Smooth muscle cell (in vitro differentiated cells): ENCODE results near the gene B3GAT2. TPM values are rescaled to one million over a fixed set of nuclear protein-coding genes. Genes with fewer than 3 reads are reported as not detected.

ENCODE experiments used
- DNase-seq: peaks from one replicate; lab custom pipeline; 2025; ENCODE audit not compliant: unreplicated experiment; lab: John Stamatoyannopoulos, UW
- H2AFZ ChIP-seq: fragments of 200-600 bp; sonication (generic); 2 replicates; pipeline ENCODE4 v1.6.0; 2016; ENCODE audit warnings: antibody characterized with exemption, low read depth, mild to moderate bottlenecking
- H3F3A ChIP-seq: fragments of 200-600 bp; sonication (generic); 2 replicates; pipeline ENCODE4 v1.6.0; 2017; ENCODE audit warnings: antibody characterized with exemption, low read depth
- H3K27ac ChIP-seq: fragments of 200-600 bp; sonication (generic); 2 replicates; pipeline ENCODE4 v1.5.1; 2016; ENCODE audit warnings: low read depth, mild to moderate bottlenecking
- H3K27me3 ChIP-seq: fragments of 200-600 bp; sonication (generic); 2 replicates; pipeline ENCODE4 v1.6.1; 2016; ENCODE audit warnings: low read depth, mild to moderate bottlenecking
- H3K36me3 ChIP-seq: fragments of 200-600 bp; sonication (generic); 2 replicates; pipeline ENCODE4 v1.5.1; 2016; ENCODE audit warnings: low read depth
- H3K4me1 ChIP-seq: fragments of 200-600 bp; sonication (generic); 2 replicates; pipeline ENCODE4 v1.5.1; 2016; ENCODE audit warnings: low read depth
- H3K4me2 ChIP-seq: fragments of 200-600 bp; sonication (generic); 2 replicates; pipeline ENCODE4 v1.6.0; 2016; ENCODE audit warnings: mild to moderate bottlenecking
- H3K4me3 ChIP-seq: fragments of 200-600 bp; sonication (generic); 2 replicates; pipeline ENCODE4 v1.5.1; 2016; ENCODE audit warnings: mild to moderate bottlenecking
- H3K79me2 ChIP-seq: fragments of 200-600 bp; sonication (generic); 2 replicates; pipeline ENCODE4 v1.6.0; 2016; ENCODE audit warnings: low read depth, mild to moderate bottlenecking
- H3K9ac ChIP-seq: fragments of 200-600 bp; sonication (generic); 2 replicates; pipeline ENCODE4 v1.6.0; 2016; ENCODE audit warnings: low read depth
- H3K9me3 ChIP-seq: fragments of 200-600 bp; sonication (generic); replicated peaks from 2 replicates; pipeline ENCODE4 v1.5.1; 2016; ENCODE audit warnings: low read depth
- H4K20me1 ChIP-seq: fragments of 200-600 bp; sonication (generic); 2 replicates; pipeline ENCODE4 v1.6.0; 2016; ENCODE audit warnings: low read depth
- CTCF ChIP-seq: fragments of 200-600 bp; sonication (generic); IDR thresholded peaks from 2 replicates; pipeline ENCODE4 v1.5.1; 2017; ENCODE audit warnings: borderline replicate concordance, mild to moderate bottlenecking, antibody characterized with exemption; ENCODE audit not compliant: insufficient read depth, poor library complexity, severe bottlenecking
- WGBS: methylation state at CpG from one replicate; pipeline ENCODE4 v1.1.7; 2016; ENCODE audit warnings: low lambda C conversion rate; 5-methylcytosine and 5-hydroxymethylcytosine counted together
- polyA plus RNA-seq: library from polyadenylated mRNA; unstranded; fragments of >200 nt; fragmentation: Nextera tagmentation; extraction: Ambion mirVana; gene quantifications from 2 replicates; pipeline ENCODE4 v1.2.1, GENCODE V29; 2016
- total RNA-seq: library from RNA; depleted of rRNA; stranded (reverse); fragments of >200 nt; gene quantifications from 2 replicates; pipeline ENCODE4 v1.2.3, GENCODE V29; 2014

Gene B3GAT2
- 0.13 TPM in 2 replicates for total RNA-seq
- 0.14 and 0.41 TPM in 2 replicates for polyA plus RNA-seq

DNA sequence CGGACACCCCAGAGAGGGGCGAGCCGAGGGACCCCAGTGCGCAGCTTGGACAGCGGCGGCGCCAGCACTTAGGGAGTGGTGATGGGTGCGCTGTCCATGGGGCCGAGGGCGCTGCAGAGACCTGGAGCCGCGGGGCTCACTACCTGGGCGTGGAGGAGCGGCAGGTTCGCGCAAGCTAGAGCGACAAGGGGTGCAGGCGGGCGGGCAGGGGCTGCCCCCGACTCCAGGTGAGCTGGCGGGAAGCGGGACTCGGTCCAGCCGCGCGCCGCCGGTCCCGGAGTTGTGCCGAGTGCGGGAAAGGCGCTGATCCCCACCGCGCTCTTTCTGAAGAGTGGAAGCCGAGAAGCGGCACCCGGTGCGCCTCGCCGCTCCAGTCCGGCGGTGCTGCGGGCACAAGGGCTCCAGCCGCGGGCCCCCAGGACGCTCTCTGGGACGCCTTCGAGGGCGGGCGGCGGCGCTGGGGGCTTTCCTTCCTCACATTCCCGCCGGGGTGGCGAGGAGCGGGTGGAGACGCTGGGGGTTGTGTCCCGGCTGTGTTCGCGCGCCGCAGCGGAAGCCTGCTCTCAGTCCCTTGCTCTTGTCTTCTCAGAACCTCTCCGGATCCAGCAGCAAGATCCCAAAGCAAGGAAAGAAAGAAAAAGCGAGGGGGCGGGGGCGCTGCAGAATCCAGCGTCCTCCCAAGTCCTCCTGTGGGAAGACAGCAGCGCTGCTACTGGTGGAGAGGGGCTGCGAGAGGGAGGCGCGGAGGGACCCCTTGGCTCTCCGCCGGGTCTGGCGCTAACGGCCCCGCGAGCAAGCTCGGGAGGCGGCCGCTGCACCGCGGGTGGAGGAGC is at the start of gene B3GAT2:
Gene B3GAT2 (minus strand): TSS at position 610 of the 833 bp plus-strand sequence. CDS start 631 bp downstream, outside the sequence.
- Histone ChIP-seq H3K4me3 (peak within 1 kb of the TSS; percentile 65), H2AFZ (peak within 1 kb of the TSS; percentile 90), H3K9me3 (no peaks in the 10 kb centered on the region), H3K36me3 (no peaks in the 10 kb centered on the region), H3K4me2 (peak within 1 kb of the TSS; percentile 96), H3K79me2 (no peaks in the 10 kb centered on the region), H3K9ac (no peak within 1 kb of the TSS), H3F3A (no peaks in the 10 kb centered on the region), H4K20me1 (no peaks in the 10 kb centered on the region), H3K27me3 (peaks cover 90% of the 10 kb centered on the region), H3K27ac (no peak within 1 kb of the TSS), H3K4me1 (no peaks in the 10 kb centered on the region)
- no peak for DNase-seq
- TF ChIP-seq CTCF, result no peak
- WGBS, result 2% methylated on average over 78 of the region's 83 CpGs

- WGBS, result 60% methylated on average over 4 of the region's 4 CpGs
- no peak overlapping the region for H3K27ac ChIP-seq
- no peaks in the 10 kb centered on the region for H4K20me1 ChIP-seq
- no peaks in the 10 kb centered on the region for H3K9me3 ChIP-seq
- H3K4me2 ChIP-seq, result no peak overlapping the region
- H3K4me3 ChIP-seq, result no peak overlapping the region
- no peaks in the 10 kb centered on the region for H3K27me3 ChIP-seq
- no peak overlapping the region for H2AFZ ChIP-seq
- no peaks in the 10 kb centered on the region for H3K79me2 ChIP-seq
- H3K9ac ChIP-seq, result no peak overlapping the region
- H3F3A ChIP-seq, result no peaks in the 10 kb centered on the region
- no peak for DNase-seq
- no peaks in the 10 kb centered on the region for H3K36me3 ChIP-seq
- no peaks in the 10 kb centered on the region for H3K4me1 ChIP-seq
- no peak for TF ChIP-seq CTCF
These were observed 41.3 kb upstream of the B3GAT2 start for GRCh38 chr6:70998148-70998547.

- no peaks in the 10 kb centered on the region for H3K36me3 ChIP-seq
- H4K20me1 ChIP-seq, result no peaks in the 10 kb centered on the region
- H3F3A ChIP-seq, result no peaks in the 10 kb centered on the region
- no peaks in the 10 kb centered on the region for H3K4me1 ChIP-seq
- TF ChIP-seq CTCF, result no peak
- WGBS, result 86% methylated on average over 3 of the region's 3 CpGs
- no peaks in the 10 kb centered on the region for H3K9me3 ChIP-seq
- no peak overlapping the region for H3K4me3 ChIP-seq
- no peaks in the 10 kb centered on the region for H3K79me2 ChIP-seq
- no peak for DNase-seq
- no peaks in the 10 kb centered on the region for H3K27me3 ChIP-seq
- no peak overlapping the region for H3K9ac ChIP-seq
- H2AFZ ChIP-seq, result no peak overlapping the region
- no peak overlapping the region for H3K4me2 ChIP-seq
- H3K27ac ChIP-seq, result no peak overlapping the region
These were observed 40.5 kb upstream of the B3GAT2 start for GRCh38 chr6:70997379-70997778.
